HL-60 (cell line): Measurements from ENCODE around the gene EFNA5.

Source experiments
- GABPA ChIP-seq: IDR thresholded peaks from 2 replicates; pipeline ENCODE4 v1.6.1; 2012; ENCODE audit warnings: low read depth
- POLR2AphosphoS5 ChIP-seq: IDR thresholded peaks from 2 replicates; pipeline ENCODE4 v1.6.1; 2012; ENCODE audit warnings: low read depth
- TF ChIP-seq, protein P1 (sequence below): IDR thresholded peaks from one replicate; pipeline ENCODE4 v1.5.1; 2011; ENCODE audit warnings: low read length, control low read depth, inconsistent platforms; ENCODE audit not compliant: insufficient read depth

- TF ChIP-seq, protein P1, sequence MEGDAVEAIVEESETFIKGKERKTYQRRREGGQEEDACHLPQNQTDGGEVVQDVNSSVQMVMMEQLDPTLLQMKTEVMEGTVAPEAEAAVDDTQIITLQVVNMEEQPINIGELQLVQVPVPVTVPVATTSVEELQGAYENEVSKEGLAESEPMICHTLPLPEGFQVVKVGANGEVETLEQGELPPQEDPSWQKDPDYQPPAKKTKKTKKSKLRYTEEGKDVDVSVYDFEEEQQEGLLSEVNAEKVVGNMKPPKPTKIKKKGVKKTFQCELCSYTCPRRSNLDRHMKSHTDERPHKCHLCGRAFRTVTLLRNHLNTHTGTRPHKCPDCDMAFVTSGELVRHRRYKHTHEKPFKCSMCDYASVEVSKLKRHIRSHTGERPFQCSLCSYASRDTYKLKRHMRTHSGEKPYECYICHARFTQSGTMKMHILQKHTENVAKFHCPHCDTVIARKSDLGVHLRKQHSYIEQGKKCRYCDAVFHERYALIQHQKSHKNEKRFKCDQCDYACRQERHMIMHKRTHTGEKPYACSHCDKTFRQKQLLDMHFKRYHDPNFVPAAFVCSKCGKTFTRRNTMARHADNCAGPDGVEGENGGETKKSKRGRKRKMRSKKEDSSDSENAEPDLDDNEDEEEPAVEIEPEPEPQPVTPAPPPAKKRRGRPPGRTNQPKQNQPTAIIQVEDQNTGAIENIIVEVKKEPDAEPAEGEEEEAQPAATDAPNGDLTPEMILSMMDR = no peak
- TF ChIP-seq POLR2AphosphoS5 (no peak), GABPA (no peak)
Measured at GRCh38 chr5:107391787-107392186, 278.9 kb downstream of the EFNA5 start.
